ENCODE results near the gene RAB19.

- TF ChIP-seq POLR2AphosphoS5 (IDR thresholded peaks at IDR 0.05; ENCODE audit: low read length) = no peak
- TF ChIP-seq POLR2A (IDR thresholded peaks at IDR 0.05; ENCODE audit: low read depth, low read length) = no peak
- TF ChIP-seq RFX5 (IDR thresholded peaks at IDR 0.05; ENCODE audit: low read depth, low read length) = no peak
- no peak for TF ChIP-seq SUPT20H (IDR thresholded peaks at IDR 0.05; ENCODE audit: borderline replicate concordance, control insufficient read depth, low read depth, low read length)
- TF ChIP-seq BCL11A (IDR thresholded peaks at IDR 0.05; ENCODE audit: low read depth, low read length) = no peak
Observed at GRCh38 chr7:140390466-140391190, 13.2 kb upstream of the RAB19 start.
